Loucy (cell line): ENCODE measurements around the gene CDHR2.

Experiments used
- EZH2phosphoT487 ChIP-seq: fragments of 200-600 bp; IDR thresholded peaks from 2 replicates; pipeline ENCODE4 v1.6.1; 2018; ENCODE audit warnings: antibody characterized with exemption, mild to moderate bottlenecking, moderate library complexity, borderline replicate concordance
- TF ChIP-seq, protein P1 (sequence below): fragments of 200-600 bp; sonication (generic); conservative IDR thresholded peaks from 2 replicates; pipeline ENCODE4 v1.5.1; 2014; ENCODE audit warnings: mild to moderate bottlenecking, antibody characterized with exemption, low read length

- TF ChIP-seq, protein P1, sequence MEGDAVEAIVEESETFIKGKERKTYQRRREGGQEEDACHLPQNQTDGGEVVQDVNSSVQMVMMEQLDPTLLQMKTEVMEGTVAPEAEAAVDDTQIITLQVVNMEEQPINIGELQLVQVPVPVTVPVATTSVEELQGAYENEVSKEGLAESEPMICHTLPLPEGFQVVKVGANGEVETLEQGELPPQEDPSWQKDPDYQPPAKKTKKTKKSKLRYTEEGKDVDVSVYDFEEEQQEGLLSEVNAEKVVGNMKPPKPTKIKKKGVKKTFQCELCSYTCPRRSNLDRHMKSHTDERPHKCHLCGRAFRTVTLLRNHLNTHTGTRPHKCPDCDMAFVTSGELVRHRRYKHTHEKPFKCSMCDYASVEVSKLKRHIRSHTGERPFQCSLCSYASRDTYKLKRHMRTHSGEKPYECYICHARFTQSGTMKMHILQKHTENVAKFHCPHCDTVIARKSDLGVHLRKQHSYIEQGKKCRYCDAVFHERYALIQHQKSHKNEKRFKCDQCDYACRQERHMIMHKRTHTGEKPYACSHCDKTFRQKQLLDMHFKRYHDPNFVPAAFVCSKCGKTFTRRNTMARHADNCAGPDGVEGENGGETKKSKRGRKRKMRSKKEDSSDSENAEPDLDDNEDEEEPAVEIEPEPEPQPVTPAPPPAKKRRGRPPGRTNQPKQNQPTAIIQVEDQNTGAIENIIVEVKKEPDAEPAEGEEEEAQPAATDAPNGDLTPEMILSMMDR: no peak
- no peak for TF ChIP-seq EZH2phosphoT487
Observed at GRCh38 chr5:176521699-176522263, 27.4 kb upstream of the CDHR2 start.
